Heart left ventricle (tissue), 13 donors: Measurements from ENCODE around the gene DDX4.

Source experiments
- POLR2A ChIP-seq, 2 donors: fragments of 450-650 bp; IDR thresholded peaks; one replicate each; pipeline ENCODE4 v1.6.1; 2017; ENCODE audit warnings: antibody characterized with exemption in 2 of 2, mild to moderate bottlenecking in 2 of 2, moderate library complexity in 2 of 2
- TF ChIP-seq, protein P1 (sequence below), 12 donors: fragments of 200-600 bp; sonication (generic) in 4 of 12; IDR thresholded peaks; one replicate each; pipeline versions ENCODE4 v1.5.0 to v1.8.0; 2018 to 2022; ENCODE audit warnings: antibody characterized with exemption in 12 of 12, mild to moderate bottlenecking in 5 of 12
- donor health status: ischemic (EF 13 %, LVEDD 7.1; RV severe dilation, severe dysfunction).
- donor health status: DM: no; HTN: yes; CAD: no.
- donor health status: DM: no; HTN: no; CAD: no.
- donor health status: ischemic (EF 25% LVEDD 6.9; RV normal size, moderate dysfunction).
- donor health status: ischemic (EF 25% LVEDD 5.7; RV mildly dilated, moderate dysfunction).
- donor health status: ischemic (EF 35%, LVEDD 5.7; RV mildly dilated, moderate dysfunction).
- donor health status: nonischemic (EF 11% LVEDD 7.7; RV severe dilation, severe dysfunction).
- donor health status: DM: yes; HTN: yes; CAD: no.
- donor health status: PGD.
- donor health status: ischemic (EF 29% LVEDD 5.4; RV normal size, mild dysfunction).
- donor health status: nonischemic (EF 23%, LVEDD 6.1; RV moderate dilation, normal function).

DNA sequence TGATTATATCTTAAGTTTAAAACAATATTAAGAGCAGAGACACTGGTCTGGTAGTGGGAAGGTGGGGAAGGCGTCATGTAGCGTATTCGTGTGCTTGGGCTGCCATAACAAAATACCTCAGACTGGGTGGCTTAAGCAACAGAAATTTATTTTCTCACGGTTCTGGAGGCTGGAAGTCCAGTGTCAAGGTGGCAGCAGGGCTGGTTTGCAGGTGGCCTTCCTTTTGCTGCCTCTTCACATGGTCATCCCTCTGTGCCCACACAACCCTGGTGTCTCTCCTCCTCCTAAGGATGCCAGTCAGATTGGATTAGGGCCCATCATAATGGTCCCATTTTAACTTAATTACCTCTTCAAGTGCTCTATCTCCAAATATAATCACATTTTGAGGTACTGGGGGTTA lies 122.8 kb downstream of the DDX4 start:
- TF ChIP-seq, protein P1, sequence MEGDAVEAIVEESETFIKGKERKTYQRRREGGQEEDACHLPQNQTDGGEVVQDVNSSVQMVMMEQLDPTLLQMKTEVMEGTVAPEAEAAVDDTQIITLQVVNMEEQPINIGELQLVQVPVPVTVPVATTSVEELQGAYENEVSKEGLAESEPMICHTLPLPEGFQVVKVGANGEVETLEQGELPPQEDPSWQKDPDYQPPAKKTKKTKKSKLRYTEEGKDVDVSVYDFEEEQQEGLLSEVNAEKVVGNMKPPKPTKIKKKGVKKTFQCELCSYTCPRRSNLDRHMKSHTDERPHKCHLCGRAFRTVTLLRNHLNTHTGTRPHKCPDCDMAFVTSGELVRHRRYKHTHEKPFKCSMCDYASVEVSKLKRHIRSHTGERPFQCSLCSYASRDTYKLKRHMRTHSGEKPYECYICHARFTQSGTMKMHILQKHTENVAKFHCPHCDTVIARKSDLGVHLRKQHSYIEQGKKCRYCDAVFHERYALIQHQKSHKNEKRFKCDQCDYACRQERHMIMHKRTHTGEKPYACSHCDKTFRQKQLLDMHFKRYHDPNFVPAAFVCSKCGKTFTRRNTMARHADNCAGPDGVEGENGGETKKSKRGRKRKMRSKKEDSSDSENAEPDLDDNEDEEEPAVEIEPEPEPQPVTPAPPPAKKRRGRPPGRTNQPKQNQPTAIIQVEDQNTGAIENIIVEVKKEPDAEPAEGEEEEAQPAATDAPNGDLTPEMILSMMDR (IDR thresholded peaks at IDR 0.05) = no peak
- TF ChIP-seq POLR2A (IDR thresholded peaks at IDR 0.05) = no peak
